Activated naive CD4-positive, alpha-beta T cell treated with anti-CD3 and anti-CD28 coated beads for 36 hours (primary cell): ENCODE measurements around the gene PRMT7. TPM values are rescaled to one million over a fixed set of nuclear protein-coding genes. Genes with fewer than 3 reads are reported as not detected.

ENCODE experiments used
- CTCF ChIA-PET: fragments of 350-600 bp; sonication (Branson Sonifier 250); formaldehyde crosslinking; loops from one replicate; lab custom pipeline; 2021; ENCODE audit warnings: antibody characterized with exemption; lab: Charles Lee
- DNase-seq: peaks from one replicate; pipeline ENCODE4 v3.0.0-alpha.2; 2020
- H3K27ac Mint-ChIP-seq: one replicate; pipeline ENCODE4 v1.8.0; 2021; ENCODE audit warnings: mild to moderate bottlenecking, mixed read lengths
- H3K27me3 Mint-ChIP-seq: one replicate; pipeline ENCODE4 v1.8.0; 2021; ENCODE audit warnings: low read depth, mixed read lengths
- H3K36me3 Mint-ChIP-seq: one replicate; pipeline ENCODE4 v1.8.0; 2021; ENCODE audit warnings: low read depth, mixed read lengths
- H3K4me1 Mint-ChIP-seq: one replicate; pipeline ENCODE4 v1.8.0; 2021; ENCODE audit warnings: low read depth, mixed read lengths
- H3K4me3 Mint-ChIP-seq: one replicate; pipeline ENCODE4 v1.8.0; 2021; ENCODE audit warnings: mild to moderate bottlenecking, moderate library complexity, mixed read lengths
- H3K9me3 Mint-ChIP-seq: one replicate; pipeline ENCODE4 v1.8.0; 2021; ENCODE audit warnings: mixed read lengths
- intact Hi-C: fragments of 100-400 bp; cut with micrococcal nuclease; formaldehyde crosslinking; loops from one replicate; pipeline ENCODE4 v1.15.1; 2023
- total RNA-seq, 2 experiments: library from RNA; stranded (reverse); gene quantifications; one replicate each; pipeline ENCODE4 v1.2.3, GENCODE V29; 2021

The PRMT7 gene
- total RNA-seq, 2 experiments from 2014 or later, result 51.6 to 52.4 TPM

GRCh38 chr16:68406458-68407152 is 95.8 kb downstream of the PRMT7 start:
- H3K9me3 Mint-ChIP-seq, result no peaks in the 10 kb centered on the region
- intact Hi-C loops, result no loop called here
- peaks cover under 1% of the 10 kb centered on the region for H3K4me1 Mint-ChIP-seq
- no peak overlapping the region for H3K4me3 Mint-ChIP-seq
- H3K27me3 Mint-ChIP-seq, result no peaks in the 10 kb centered on the region
- no peak for DNase-seq
- no peaks in the 10 kb centered on the region for H3K36me3 Mint-ChIP-seq
- H3K27ac Mint-ChIP-seq, result no peak overlapping the region
- CTCF ChIA-PET, result interaction anchor here (1.2 to 3.8 kb wide), 2 partner anchors 11 to 12 kb away, joined by 3 to 16 read pairs; no protein-coding TSS in a partner anchor

Other genes starting within 250 kb of the PRMT7 start
- 10 to 100 TPM; 49.1 to 50.3 TPM for gene NFATC3, start 225.6 kb upstream of the PRMT7 start, total RNA-seq
- gene ESRP2, start 74.9 kb upstream of the PRMT7 start, total RNA-seq, result under 1 TPM; 0.21 to 0.35 TPM
- 1 to 10 TPM; 4.2 to 5.4 TPM for gene PLA2G15, start 65.6 kb upstream of the PRMT7 start, total RNA-seq
- gene SLC7A6, start 46.5 kb upstream of the PRMT7 start, total RNA-seq, result 10 to 100 TPM; 79.4 to 83.4 TPM
- gene SLC7A6OS, start 73 bp upstream of the PRMT7 start, total RNA-seq, result 10 to 100 TPM; 23.0 to 26.4 TPM
- gene SMPD3, start 137.5 kb downstream of the PRMT7 start, total RNA-seq, result under 1 TPM; 0.40 to 0.67 TPM
- gene ZFP90, start 228.3 kb downstream of the PRMT7 start, total RNA-seq, result 10 to 100 TPM; 27.5 to 30.2 TPM